CD4-positive, alpha-beta T cell treated with Interleukin-2 at 100 ng/mL for 4 hours (primary cell): ENCODE measurements around the gene TARS1.
"Not testable (repeated sequence)": the region's sequence is repeated elsewhere in the genome, so short reads cannot be mapped to it uniquely, and the experiment has no call there.

Experiments
- DNase-seq: peaks from one replicate; pipeline ENCODE4 v3.0.0-alpha.2; 2020; ENCODE audit warnings: low spot score

TARS1 gene

DNA sequence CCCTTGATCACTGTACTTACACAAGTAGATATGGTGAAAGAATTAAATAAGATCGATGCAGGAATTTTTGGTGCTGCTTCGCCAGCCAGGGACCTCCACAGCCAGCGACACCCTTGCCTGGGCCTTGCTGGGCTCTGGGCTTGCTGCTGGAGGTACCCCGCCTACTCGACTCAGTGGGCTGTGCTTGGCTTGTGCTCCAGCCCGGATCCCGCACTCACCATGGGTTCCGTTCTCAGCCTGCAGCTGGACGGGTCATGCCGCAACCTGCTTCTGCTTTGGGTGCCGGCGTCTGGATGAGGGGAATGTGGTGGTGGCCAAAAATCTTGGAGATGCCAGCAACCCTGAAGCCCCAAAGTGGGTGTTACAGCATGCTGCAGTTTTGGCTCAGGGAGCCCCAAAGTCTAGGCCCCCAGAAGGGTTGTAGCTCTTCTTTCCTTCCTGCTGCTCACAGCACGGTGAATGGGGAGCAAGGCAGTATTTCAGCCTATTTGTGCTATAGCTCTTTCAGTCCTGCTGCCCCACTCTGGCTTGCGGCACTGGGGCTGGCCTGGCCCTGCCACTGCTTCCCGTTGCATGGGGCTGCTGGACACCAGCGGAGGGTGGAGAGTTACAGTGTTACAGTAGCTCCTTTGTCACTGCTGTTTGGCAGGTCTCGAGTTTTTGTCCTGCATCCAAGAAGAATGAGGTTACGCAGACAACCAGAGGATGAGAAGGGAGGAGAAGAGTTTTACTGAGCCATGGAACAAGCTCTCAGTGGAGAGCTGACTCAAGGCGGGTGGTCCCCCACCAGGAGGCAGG lies 48.0 kb downstream of the TARS1 start:
- no peak for DNase-seq

DNA sequence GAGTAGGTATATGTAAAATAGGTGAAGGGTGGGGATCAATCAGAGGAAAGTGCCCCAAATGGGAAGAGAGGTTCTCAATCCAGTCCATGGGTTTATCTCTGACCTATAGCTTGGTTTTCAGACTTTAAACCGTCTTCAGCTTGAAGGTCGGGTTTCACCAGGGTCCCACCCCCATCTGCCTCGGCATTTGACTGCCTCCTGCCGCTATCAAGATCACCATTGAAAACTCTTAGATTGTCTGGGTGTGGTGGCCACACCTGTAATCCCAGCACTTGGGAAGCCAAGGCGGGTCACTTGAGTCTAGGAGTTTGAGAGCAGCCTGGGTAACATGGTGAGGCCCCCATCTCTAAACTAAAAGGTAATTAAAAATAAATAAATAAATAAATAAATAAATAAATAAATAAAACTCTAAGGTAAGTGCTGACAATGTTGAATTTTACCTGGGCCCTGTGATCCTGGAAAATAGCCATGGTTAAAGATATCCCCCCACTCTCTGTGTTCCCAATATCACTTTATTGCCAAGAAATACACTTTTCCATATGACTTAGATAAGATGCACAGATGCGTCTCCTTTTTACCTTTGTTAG lies 48.8 kb downstream of the TARS1 start:
- no peak for DNase-seq

DNA sequence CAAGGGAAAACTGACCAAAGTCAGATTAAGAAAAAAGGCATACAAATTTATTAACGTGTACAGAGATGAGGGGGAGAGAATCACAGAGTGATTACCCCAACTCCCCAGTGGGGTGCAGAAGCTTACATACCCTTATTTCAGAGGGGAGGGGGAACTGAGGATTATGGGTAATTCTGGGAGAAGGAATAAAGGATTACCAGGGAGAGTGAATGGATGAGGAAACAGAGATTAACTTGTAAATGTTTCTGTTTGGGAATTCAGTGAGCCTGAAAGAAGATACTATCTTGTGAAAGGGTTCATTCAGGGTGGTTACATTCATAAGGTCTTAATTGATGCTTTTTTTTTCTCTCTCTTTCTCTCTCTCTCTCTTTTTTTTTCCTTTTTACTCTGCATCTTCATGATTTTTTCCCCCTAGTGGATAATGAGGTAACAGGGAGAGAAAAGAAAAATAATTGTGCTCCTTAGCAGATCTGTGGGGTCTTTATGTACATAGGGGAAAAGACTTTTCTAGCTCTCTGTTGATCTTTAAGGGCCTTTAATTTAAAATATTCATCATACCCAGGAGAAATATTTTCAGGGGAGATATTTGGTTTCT lies 49.4 kb downstream of the TARS1 start:
- DNase-seq, result no peak

DNA sequence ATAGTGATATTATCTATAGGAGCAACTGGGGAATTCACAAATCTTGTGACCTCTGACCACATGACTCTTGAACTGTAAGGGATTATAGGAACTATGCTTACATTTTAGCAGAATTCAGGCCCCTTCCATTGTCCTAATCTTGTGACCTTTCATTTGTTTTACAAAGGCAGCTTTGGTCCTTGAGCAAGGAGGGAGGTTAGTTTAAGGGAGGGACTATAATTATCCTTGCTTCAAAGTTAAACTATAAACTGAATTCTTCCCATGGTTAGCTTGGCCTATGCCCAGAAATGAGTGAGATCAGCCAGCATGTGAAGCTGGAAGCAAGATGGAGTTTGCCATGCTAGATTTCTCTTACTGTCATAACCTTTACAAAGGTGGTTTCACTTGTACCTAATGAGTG lies 51.2 kb downstream of the TARS1 start:
- no peak for DNase-seq

DNA sequence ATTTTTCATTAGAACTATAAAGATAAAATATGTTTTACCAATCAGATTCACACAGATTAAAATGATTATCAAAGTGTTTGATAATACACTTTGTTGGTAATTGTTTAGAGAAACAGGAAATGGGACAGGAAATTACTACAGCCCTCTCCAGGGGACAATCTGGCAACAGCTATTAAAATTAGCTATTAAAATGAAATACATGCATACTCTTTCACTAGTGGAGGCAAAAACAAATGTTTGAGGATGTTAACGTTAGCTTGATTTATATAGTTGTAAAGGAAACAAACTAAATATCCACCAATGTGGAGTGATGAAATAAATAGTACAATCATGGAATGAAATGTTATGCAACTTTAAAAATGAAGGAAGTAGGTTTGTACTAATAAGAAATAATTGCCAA lies 53.7 kb downstream of the TARS1 start:
- no peak for DNase-seq

DNA sequence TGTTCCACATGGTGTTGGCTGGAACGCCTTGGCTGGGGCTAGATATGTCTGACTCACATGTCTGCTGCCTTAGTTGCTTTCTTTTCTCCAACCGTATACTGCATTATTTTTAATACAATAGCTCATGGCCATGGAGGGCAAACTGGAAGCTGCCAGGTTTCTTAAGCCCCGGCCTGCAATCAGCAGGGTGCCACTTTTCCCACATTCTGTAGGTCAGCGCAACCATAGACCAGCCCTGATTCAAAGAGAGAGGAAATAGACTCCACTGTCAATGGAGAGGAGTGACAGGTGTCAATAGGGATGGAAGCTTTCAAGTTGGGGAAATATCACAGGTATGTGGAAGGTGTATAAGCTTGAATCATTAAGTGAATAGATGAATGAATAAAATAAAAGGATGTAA lies 60.5 kb downstream of the TARS1 start:
- DNase-seq, result no peak

DNA sequence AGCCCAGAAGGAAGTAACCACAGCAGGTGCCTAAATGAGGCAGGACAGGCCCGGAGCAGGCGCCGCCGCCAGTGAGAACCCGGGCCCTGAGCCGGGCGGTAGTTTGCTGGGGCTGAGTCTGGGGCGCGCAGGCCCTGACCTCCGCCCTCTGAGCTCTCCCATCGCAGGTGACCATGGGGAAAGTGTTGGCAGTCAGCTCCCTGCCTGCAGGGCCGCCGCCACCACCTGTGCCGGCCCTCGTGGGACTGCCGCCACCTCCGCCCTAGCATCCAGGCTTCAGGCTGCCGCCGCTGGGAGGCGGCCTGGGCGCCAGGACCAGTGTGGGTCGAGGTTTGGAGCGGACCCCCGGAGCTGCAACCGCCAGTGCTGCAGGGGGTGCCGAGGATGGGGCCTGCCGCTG lies 61.1 kb downstream of the TARS1 start:
- no peak for DNase-seq

DNA sequence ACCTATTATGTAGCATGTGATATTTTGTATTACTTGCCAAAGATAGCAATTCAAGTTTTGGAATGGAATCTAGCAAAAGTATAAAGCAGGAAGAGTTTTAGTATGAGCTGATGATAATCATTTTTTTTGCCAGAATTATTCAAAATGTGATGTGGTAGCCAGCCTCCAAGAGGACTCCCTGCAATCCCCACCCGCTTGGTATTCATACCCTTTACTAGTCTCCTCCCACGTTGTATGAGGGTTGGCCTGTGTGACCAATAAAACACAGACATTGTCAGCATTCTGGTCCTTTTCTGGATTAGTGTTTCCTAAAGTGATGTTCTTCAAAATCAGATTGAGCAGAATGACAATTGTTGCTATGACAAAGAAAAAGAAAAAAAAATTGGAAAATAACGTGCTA lies 63.8 kb downstream of the TARS1 start:
- no peak for DNase-seq

DNA sequence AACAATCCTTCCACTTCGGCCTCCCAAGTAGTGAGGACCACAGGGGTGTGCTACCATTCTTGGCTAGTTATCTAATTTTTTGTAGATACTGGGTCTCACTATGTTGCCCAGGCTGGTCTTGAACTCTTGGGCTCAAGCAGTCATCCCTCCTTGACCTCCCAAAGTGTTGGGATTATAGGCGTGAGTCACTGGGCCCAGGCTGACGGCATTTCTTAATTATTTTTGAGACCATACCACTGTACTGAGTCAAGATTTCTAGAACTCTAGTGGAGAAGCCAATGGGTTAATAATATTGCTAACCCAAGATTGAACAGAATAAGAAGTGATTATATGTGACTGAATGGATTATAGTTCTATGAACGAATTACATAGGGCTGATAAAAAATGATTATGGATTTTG lies 66.7 kb downstream of the TARS1 start:
- DNase-seq, result no peak

DNA sequence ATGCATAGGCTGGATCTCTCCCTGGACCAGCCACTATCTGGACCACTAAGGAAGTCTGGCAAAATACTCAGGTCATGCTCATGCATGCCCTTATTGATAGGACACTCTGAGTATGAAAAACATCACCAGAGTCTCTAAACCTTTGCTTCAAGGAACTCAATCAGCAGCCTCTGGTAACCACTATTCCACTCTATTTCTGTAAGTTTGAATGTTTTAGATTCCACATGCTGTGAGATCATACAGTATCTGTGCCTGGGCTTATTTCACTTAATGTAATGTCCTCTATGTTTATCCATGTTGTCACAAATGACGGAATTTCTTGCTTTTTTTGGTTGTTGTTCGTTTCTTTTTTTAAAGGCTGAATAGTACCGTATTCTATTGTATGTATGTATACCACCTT lies 68.3 kb downstream of the TARS1 start:
- no peak for DNase-seq

DNA sequence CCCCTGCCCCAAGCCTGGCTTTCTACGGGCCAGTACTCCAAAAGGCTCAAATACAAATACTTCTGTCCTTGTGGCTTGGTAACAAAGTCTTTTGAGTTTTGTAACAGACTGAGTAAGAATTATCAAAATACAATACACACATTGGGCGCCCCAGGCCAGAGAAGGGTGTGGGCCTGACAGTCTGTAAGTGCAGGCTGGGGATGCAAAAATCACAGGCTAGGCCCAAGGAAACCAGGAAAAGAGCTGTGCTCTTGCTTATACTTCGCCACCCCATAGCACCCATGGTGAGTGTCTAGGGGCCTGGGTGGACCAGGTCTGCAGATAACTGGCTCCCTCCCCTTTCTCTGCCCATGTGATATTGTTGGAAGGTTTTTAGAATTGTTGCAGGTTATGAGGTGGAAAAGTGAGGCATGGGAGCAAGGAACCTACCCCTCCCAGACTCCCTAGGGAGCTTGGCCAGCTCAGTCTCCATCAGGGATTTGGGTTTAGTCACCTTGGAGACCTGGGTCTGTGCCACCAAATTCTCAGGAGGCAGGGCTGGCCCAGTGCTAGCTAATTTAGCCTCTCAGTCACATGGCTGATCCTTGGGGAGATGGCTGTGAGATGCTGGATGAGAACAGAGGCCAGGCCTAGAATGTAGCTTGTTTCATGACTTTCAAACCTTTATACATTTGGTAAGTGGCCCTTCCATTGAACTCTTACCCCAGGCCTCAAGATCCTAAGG lies 72.9 kb downstream of the TARS1 start:
- no peak for DNase-seq

DNA sequence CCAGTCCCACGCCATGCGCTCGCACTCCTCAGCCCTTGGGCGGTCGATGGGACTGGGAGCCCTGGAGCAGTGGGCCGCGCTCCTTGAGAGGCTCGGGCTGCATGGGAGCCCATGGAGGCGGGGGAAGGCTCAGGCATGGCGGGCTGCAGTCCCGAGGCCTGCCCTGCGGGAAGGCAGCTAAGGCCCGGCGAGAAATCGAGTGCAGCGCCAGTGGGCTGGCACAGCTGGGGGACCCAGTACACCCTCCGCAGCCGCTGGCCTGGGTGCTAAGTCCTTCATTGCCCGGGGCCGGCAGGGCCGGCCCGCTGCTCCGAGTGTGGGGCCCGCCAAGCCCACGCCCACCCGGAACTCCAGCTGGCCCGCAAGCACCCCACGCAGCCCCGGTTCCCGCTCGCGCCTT lies 74.6 kb downstream of the TARS1 start:
- DNase-seq, result not testable (repeated sequence)

DNA sequence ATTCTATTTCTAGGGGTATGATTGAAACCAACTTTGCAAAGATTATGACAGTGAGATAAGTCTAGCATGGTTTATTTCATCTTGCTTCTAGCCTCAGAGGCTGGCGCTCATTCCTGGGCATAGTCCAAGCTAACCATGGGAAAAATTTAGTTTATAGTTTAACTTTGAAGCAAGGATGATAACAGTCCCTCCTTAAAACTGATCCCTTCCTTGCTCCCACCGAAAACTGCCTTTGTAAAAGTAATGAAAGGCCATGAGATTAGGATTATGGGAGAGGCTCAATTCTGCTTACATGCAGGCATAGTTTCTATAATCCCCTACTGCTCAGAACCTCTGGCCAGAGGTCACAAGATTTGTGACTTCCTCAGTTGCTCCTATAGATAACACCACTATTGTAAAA lies 75.7 kb downstream of the TARS1 start:
- no peak for DNase-seq
